Neutrophil (primary cell): ENCODE results near the gene CLMP.

Source experiments
- H3K27ac ChIP-seq: fragments of 200-600 bp; sonication (generic); 2 replicates; pipeline ENCODE4 v1.5.1; 2016; ENCODE audit warnings: mild to moderate bottlenecking, moderate library complexity
- H3K27me3 ChIP-seq: fragments of 200-600 bp; sonication (generic); 2 replicates; pipeline ENCODE4 v1.6.0; 2016; ENCODE audit warnings: mild to moderate bottlenecking
- H3K36me3 ChIP-seq: fragments of 200-600 bp; sonication (generic); 2 replicates; pipeline ENCODE4 v1.5.1; 2017
- H3K4me1 ChIP-seq, 2 experiments: fragments of 200-600 bp in 1 of 2; sonication (generic) in 1 of 2; 1 replicate in 1 of 2; 2 replicates in 1 of 2; pipeline versions ENCODE4 v1.5.1 to v1.6.1; 2013 to 2016; ENCODE audit warnings: low read depth in 1 of 2, low read length in 1 of 2, mild to moderate bottlenecking in 1 of 2, moderate library complexity in 1 of 2; ENCODE audit not compliant: control insufficient read depth in 1 of 2, insufficient read depth in 1 of 2
- H3K4me3 ChIP-seq, 2 experiments: fragments of 200-600 bp in 1 of 2; sonication (generic) in 1 of 2; 1 replicate in 1 of 2; 2 replicates in 1 of 2; pipeline ENCODE4 v1.5.1; 2013 to 2016; ENCODE audit warnings: low read depth in 1 of 2, low read length in 1 of 2, mild to moderate bottlenecking in 1 of 2, moderate library complexity in 1 of 2
- H3K9me3 ChIP-seq: fragments of 200-600 bp; sonication (generic); 2 replicates; pipeline ENCODE4 v1.5.1; 2016
- CTCF ChIP-seq: fragments of 200-600 bp; sonication (generic); IDR thresholded peaks from 2 replicates; pipeline ENCODE4 v1.5.1; 2016; ENCODE audit warnings: antibody characterized with exemption

Gene CLMP

GRCh38 chr11:123193742-123194141 is 1.3 kb downstream of the CLMP start:
- peaks cover 100% of the 10 kb centered on the region for H3K27me3 ChIP-seq
- H3K27ac ChIP-seq, result no peak overlapping the region
- TF ChIP-seq CTCF, result no peak
- no peaks in the 10 kb centered on the region for H3K9me3 ChIP-seq
- H3K36me3 ChIP-seq, result no peaks in the 10 kb centered on the region
- no peak overlapping the region for H3K4me3 ChIP-seq
- no peaks in the 10 kb centered on the region for H3K4me1 ChIP-seq

- Histone ChIP-seq H3K27me3 (peaks cover 100% of the 10 kb centered on the region), H3K9me3 (no peaks in the 10 kb centered on the region), H3K4me1 (no peaks in the 10 kb centered on the region), H3K4me3 (no peak overlapping the region), H3K27ac (no peak overlapping the region), H3K36me3 (no peaks in the 10 kb centered on the region)
- TF ChIP-seq CTCF, result no peak
Observed at GRCh38 chr11:123191939-123192338, 3.1 kb downstream of the CLMP start.

- no peak overlapping the region for H3K27ac ChIP-seq
- H3K4me1 ChIP-seq, result no peaks in the 10 kb centered on the region
Observed at GRCh38 chr11:123190518-123190917, 4.5 kb downstream of the CLMP start.

GRCh38 chr11:123188508-123189165 is 6.4 kb downstream of the CLMP start:
- Histone ChIP-seq H3K4me3 (no peak overlapping the region), H3K27me3 (peaks cover 100% of the 10 kb centered on the region), H3K4me1 (no peaks in the 10 kb centered on the region), H3K9me3 (no peaks in the 10 kb centered on the region), H3K27ac (no peak overlapping the region), H3K36me3 (no peaks in the 10 kb centered on the region)
- TF ChIP-seq CTCF, result no peak

More at GRCh38 chr11:123190518-123190917, 4.5 kb downstream of the CLMP start:
- peaks cover 100% of the 10 kb centered on the region for H3K27me3 ChIP-seq
- no peak overlapping the region for H3K4me3 ChIP-seq
- no peaks in the 10 kb centered on the region for H3K36me3 ChIP-seq
- no peak for TF ChIP-seq CTCF
- no peaks in the 10 kb centered on the region for H3K9me3 ChIP-seq

GRCh38 chr11:123187665-123188507 is 7.2 kb downstream of the CLMP start:
- Histone ChIP-seq H3K27ac (no peak overlapping the region), H3K36me3 (no peaks in the 10 kb centered on the region), H3K4me1 (no peaks in the 10 kb centered on the region), H3K9me3 (no peaks in the 10 kb centered on the region), H3K4me3 (no peak overlapping the region), H3K27me3 (peaks cover 100% of the 10 kb centered on the region)
- no peak for TF ChIP-seq CTCF
